Immature natural killer cell (primary cell): ENCODE data around the gene ZMYND8. TPM values are rescaled to one million over a fixed set of nuclear protein-coding genes. Genes with fewer than 3 reads are reported as not detected.

ENCODE experiments used
- DNase-seq, 3 donors: peaks; one replicate each; pipeline ENCODE4 v3.0.0; 2022; ENCODE audit warnings: mixed read lengths in 1 of 3
- H3K27ac Mint-ChIP-seq, 6 donors: one replicate each; pipeline ENCODE4 v1.8.0; 2020; ENCODE audit warnings: mixed read lengths in 6 of 6, mild to moderate bottlenecking in 5 of 6, inconsistent platforms in 4 of 6, moderate library complexity in 3 of 6
- H3K27me3 Mint-ChIP-seq, 3 donors: one replicate each; pipeline ENCODE4 v1.8.0; 2020 to 2021; ENCODE audit warnings: low read depth in 3 of 3, mild to moderate bottlenecking in 3 of 3, mixed read lengths in 3 of 3, moderate library complexity in 3 of 3, inconsistent platforms in 1 of 3
- H3K36me3 Mint-ChIP-seq, 3 donors: one replicate each; pipeline ENCODE4 v1.8.0; 2020; ENCODE audit warnings: mixed read lengths in 3 of 3, inconsistent platforms in 2 of 3, mild to moderate bottlenecking in 2 of 3
- H3K4me1 Mint-ChIP-seq, 2 donors: one replicate each; pipeline ENCODE4 v1.8.0; 2020; ENCODE audit warnings: inconsistent platforms in 2 of 2, mild to moderate bottlenecking in 2 of 2, mixed read lengths in 2 of 2, moderate library complexity in 1 of 2
- H3K4me3 Mint-ChIP-seq, 5 donors: one replicate each; pipeline ENCODE4 v1.8.0; 2020; ENCODE audit warnings: mild to moderate bottlenecking in 5 of 5, mixed read lengths in 5 of 5, inconsistent platforms in 3 of 5, moderate library complexity in 3 of 5
- H3K9me3 Mint-ChIP-seq, 6 donors: one replicate each; pipeline ENCODE4 v1.8.0; 2020; ENCODE audit warnings: mild to moderate bottlenecking in 6 of 6, mixed read lengths in 6 of 6, inconsistent platforms in 4 of 6, moderate library complexity in 3 of 6
- polyA plus RNA-seq, 3 donors: library from polyadenylated mRNA; unstranded; fragments of 300-500 nt; fragmentation: Illumina TruSeq; gene quantifications; one replicate each; pipeline ENCODE4 v1.2.3, GENCODE V29; 2021

Gene ZMYND8
- polyA plus RNA-seq, 3 donors from 2014 or later, result 3.4 to 16.9 (median 5.1) TPM

DNA sequence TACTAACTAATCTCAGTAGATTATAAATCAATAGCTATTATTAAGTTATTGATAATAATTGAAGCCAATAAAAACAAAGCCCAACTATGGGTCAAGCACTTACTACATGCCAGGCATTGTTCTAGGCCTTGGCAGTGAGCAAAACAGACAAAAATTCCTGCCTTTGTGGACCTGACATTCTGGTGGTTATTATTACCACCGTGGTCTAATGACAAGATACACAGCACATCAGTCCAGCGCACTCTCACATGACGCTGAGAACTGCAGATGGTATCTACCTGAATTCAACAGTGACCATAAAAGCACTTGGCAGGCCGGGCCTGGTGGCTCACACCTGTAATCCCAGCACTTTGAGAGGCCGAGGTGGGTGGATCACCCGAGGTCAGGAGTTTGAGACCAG, 121.4 kb downstream of the ZMYND8 start:
- Mint-ChIP-seq H3K4me3 (no peak overlapping the region), H3K27ac (no peak overlapping the region)

DNA sequence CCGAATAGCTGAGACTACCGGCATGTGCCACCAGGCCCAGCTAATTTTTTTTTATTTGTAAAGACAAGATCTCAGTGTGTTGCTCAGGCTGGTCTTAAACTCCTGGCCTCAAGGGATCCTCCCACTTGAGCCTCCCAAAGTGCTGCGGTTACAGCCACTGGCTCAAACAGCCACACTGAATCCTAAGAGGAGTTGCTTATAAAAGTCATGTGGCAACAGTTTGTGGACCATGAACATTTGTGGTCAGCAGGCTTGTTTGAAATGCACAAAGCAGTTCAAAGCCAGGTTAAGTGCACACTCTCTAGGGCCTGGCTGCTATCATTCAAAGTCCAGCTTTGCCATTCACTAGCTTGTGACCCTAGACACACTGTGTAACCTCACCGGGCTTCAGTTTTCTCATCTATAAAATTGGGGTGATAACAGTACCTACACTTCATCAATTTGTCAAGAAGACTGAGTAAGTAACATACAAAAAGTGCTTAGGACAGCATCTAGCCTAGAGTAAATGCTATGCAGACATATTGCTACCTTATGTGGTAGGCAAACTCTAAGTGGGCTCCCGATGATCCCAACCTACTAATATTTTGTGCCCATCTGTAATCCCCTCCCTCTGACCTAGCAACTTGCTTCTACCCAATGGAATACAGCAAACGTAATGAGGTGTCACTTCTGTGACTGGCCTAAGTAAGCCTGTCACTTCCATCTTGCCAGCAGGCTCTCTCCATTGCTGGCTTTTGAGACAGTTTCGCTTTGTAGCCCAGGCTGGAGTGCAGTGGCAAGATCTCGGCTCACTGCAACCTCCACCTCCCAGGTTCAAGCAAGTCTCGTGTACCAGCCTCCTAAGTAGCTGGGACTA, 122.9 kb downstream of the ZMYND8 start:
- Mint-ChIP-seq H3K27me3 (peaks cover 0 to 5% (median 0%) of the 10 kb centered on the region in 3 donors), H3K4me3 (no peak overlapping the region), H3K9me3 (no peaks in the 10 kb centered on the region), H3K36me3 (peaks cover 16 to 36% (median 27%) of the 10 kb centered on the region in 3 donors), H3K27ac (peak overlapping the region in 3 of 6 donors; percentile 5 to 55 (median 17)), H3K4me1 (no peaks in the 10 kb centered on the region)
- DNase-seq, result no peak

More for the DNA sequence above, 121.4 kb downstream of the ZMYND8 start:
- H3K36me3 Mint-ChIP-seq, result peaks cover 16 to 43% (median 20%) of the 10 kb centered on the region in 3 donors
- H3K4me1 Mint-ChIP-seq, result no peaks in the 10 kb centered on the region
- DNase-seq, result no peak
- H3K9me3 Mint-ChIP-seq, result no peaks in the 10 kb centered on the region
- H3K27me3 Mint-ChIP-seq, result peaks cover 0 to 5% (median 0%) of the 10 kb centered on the region in 3 donors

DNA sequence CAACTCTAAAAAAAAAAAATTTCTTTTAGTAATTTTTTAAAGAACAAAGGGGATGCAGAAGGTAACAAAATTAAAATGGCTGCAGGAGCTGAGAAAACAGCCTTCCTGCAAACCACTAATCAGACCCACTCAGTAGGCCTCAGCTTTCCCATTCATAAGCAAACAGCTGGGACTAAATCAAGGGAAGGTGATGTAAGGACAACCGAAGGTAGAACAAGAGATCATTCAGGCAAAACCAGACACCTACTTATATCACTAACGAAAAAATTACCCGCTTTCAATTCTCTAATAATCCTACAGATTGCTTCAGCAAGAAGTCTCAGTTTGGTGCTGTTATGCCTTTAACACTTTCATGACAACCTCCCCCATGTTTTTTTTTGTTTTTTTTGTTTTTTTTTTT, 124.0 kb downstream of the ZMYND8 start:
- Mint-ChIP-seq H3K36me3 (peaks cover 12 to 28% (median 22%) of the 10 kb centered on the region in 3 donors), H3K9me3 (no peaks in the 10 kb centered on the region), H3K4me1 (no peaks in the 10 kb centered on the region), H3K27ac (no peak overlapping the region), H3K4me3 (no peak overlapping the region), H3K27me3 (peaks cover 0 to 5% (median 0%) of the 10 kb centered on the region in 3 donors)
- DNase-seq, result no peak

DNA sequence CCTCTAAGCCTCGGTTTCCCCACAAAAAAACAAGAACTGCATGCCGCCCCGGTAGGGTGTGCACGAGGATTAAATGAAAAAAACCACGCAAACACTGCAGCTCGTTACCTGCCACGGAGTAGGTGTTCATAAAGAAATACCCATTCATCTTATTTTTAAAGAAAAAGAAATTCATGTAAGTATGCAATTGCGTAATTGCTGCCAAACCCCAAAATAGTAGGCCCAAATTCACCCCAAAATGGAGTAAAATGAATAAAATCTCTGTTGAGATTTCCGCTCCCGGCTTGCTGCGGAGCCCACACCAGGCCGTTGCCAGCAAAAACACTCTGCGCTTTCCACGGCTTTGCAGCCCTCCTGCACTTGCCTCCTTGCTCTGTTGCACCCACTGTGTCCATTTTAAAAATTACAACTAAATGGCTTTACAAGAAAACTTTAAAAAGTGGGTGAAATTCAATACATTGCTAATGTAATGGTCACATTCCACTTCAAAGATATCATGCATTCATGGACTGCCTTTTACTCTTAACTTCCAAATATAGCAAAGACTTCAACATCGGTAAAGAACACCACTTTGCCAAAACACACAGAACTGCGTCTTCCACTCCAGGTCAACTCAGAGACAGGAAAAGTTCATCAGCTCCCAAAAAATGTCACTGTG, 125.0 kb downstream of the ZMYND8 start:
- H3K4me1 Mint-ChIP-seq, result no peaks in the 10 kb centered on the region
- peak overlapping the region in 2 of 6 donors; percentile 26 to 34 for H3K27ac Mint-ChIP-seq
- peaks cover 0 to 1% (median 0%) of the 10 kb centered on the region in 3 donors for H3K27me3 Mint-ChIP-seq
- no peak overlapping the region for H3K4me3 Mint-ChIP-seq
- H3K9me3 Mint-ChIP-seq, result no peaks in the 10 kb centered on the region
- DNase-seq, result no peak
- H3K36me3 Mint-ChIP-seq, result peaks cover 13 to 29% (median 22%) of the 10 kb centered on the region in 3 donors

GRCh38 chr20:47230811-47231256, 125.7 kb downstream of the ZMYND8 start:
- Mint-ChIP-seq H3K36me3 (peaks cover 9 to 27% (median 22%) of the 10 kb centered on the region in 3 donors), H3K4me3 (no peak overlapping the region), H3K4me1 (no peaks in the 10 kb centered on the region), H3K27me3 (peaks cover 0 to 1% (median 0%) of the 10 kb centered on the region in 3 donors), H3K9me3 (no peaks in the 10 kb centered on the region), H3K27ac (peak overlapping the region in 1 of 6 donors; percentile 16)
- DNase-seq, result no peak

- Mint-ChIP-seq H3K27ac (peak overlapping the region in 1 of 6 donors; percentile 38), H3K27me3 (peaks cover 0 to 1% (median 0%) of the 10 kb centered on the region in 3 donors), H3K9me3 (peaks cover 0 to 2% (median 0%) of the 10 kb centered on the region in 6 donors), H3K4me3 (no peak overlapping the region), H3K36me3 (peaks cover 13 to 32% (median 31%) of the 10 kb centered on the region in 3 donors), H3K4me1 (no peaks in the 10 kb centered on the region)
- no peak for DNase-seq
These were observed 127.8 kb downstream of the ZMYND8 start for GRCh38 chr20:47228654-47229053.

DNA sequence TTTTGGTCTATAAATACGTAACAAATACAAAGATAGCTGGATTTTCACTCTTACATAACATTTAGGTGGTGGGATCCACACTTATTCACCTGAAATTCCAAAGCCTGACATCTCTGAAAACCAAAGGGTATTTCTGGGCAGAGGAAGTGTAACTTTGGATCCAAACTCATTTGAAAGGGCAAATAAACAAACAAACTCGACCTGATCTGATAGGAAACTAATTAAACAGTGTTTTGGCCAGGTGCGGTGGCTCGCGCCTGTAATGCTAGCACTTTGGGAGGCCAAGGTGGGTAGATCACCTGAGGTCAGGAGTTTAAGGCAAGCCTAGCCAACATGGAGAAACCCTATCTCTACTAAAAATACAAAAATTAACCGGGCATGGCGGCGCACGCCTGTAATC, 128.9 kb downstream of the ZMYND8 start:
- Mint-ChIP-seq H3K9me3 (peaks cover 0 to 2% (median 0%) of the 10 kb centered on the region in 6 donors), H3K4me1 (no peaks in the 10 kb centered on the region), H3K36me3 (peaks cover 13 to 37% (median 32%) of the 10 kb centered on the region in 3 donors), H3K27ac (no peak overlapping the region), H3K27me3 (peaks cover 0 to 1% (median 0%) of the 10 kb centered on the region in 3 donors), H3K4me3 (no peak overlapping the region)
- no peak for DNase-seq

- H3K36me3 Mint-ChIP-seq, result peaks cover 17 to 42% (median 37%) of the 10 kb centered on the region in 3 donors
- H3K27ac Mint-ChIP-seq, result no peak overlapping the region
- H3K4me1 Mint-ChIP-seq, result peaks cover 0 to 1% of the 10 kb centered on the region in 2 donors
- no peak for DNase-seq
- H3K27me3 Mint-ChIP-seq, result peaks cover 0 to 1% (median 0%) of the 10 kb centered on the region in 3 donors
- H3K4me3 Mint-ChIP-seq, result no peak overlapping the region
- H3K9me3 Mint-ChIP-seq, result peaks cover 0 to 2% (median 0%) of the 10 kb centered on the region in 6 donors
These were observed 129.4 kb downstream of the ZMYND8 start for GRCh38 chr20:47227119-47227518.

DNA sequence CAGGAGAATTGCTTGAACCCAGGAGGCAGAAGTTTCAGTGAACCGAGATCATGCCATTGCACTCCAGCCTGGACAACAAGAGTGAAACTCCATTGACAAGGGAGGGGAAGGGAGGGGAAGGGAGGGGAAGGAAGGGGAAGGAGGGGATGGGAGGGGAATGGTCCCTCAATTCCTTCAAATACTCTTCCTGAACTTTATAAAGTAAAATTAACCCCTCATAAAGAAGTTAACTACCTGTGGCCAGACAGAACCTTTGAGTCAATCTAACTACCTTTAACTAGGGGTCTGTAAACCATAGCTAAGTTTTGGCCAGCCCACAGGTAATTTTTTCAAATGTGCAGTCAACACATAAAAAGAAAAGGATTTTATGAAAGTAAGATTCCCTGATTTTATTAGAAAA, 131.0 kb downstream of the ZMYND8 start:
- no peak for DNase-seq
- H3K27me3 Mint-ChIP-seq, result no peaks in the 10 kb centered on the region
- H3K9me3 Mint-ChIP-seq, result peaks cover 0 to 2% (median 0%) of the 10 kb centered on the region in 6 donors
- no peak overlapping the region for H3K4me3 Mint-ChIP-seq
- no peak overlapping the region for H3K27ac Mint-ChIP-seq
- H3K36me3 Mint-ChIP-seq, result peaks cover 20 to 46% (median 39%) of the 10 kb centered on the region in 3 donors
- H3K4me1 Mint-ChIP-seq, result peaks cover 0 to 4% of the 10 kb centered on the region in 2 donors

GRCh38 chr20:47224857-47225256, 131.6 kb downstream of the ZMYND8 start:
- Mint-ChIP-seq H3K27ac (peak overlapping the region in 2 of 6 donors; percentile 8 to 58), H3K27me3 (no peaks in the 10 kb centered on the region), H3K4me1 (peaks cover 0 to 4% of the 10 kb centered on the region in 2 donors), H3K36me3 (peaks cover 26 to 51% (median 43%) of the 10 kb centered on the region in 3 donors), H3K4me3 (no peak overlapping the region), H3K9me3 (peaks cover 0 to 2% (median 0%) of the 10 kb centered on the region in 6 donors)
- DNase-seq, result no peak

DNA sequence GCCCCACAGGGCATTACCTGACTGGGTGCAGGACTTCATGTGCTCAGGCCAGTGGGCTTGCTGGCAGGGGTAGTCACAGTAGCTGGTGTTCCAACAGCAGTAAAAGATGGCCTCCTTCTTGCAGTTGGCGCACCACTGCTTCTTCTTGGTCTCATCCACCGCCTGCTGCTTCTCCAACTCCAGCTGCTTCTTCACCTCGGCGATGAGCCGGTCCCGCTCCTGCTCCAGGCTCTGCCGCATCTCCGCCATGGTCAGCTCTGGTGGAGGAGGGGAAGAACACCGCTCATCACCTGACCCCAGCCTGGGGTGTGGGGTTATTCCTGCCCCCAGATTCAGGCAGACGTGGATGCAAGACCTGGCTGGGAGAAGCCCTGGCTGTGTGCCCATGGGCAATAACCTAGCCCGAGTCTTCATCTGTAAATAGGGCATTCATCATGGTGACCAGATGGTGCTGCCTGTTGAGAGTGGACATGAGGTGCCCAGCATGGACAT, 132.2 kb downstream of the ZMYND8 start:
- peaks cover 0 to 2% (median 0%) of the 10 kb centered on the region in 6 donors for H3K9me3 Mint-ChIP-seq
- H3K27ac Mint-ChIP-seq, result peak overlapping the region in 2 of 6 donors; percentile 38 to 58
- H3K27me3 Mint-ChIP-seq, result no peaks in the 10 kb centered on the region
- H3K36me3 Mint-ChIP-seq, result peaks cover 30 to 55% (median 42%) of the 10 kb centered on the region in 3 donors
- H3K4me3 Mint-ChIP-seq, result no peak overlapping the region
- no peak for DNase-seq
- peaks cover 0 to 4% of the 10 kb centered on the region in 2 donors for H3K4me1 Mint-ChIP-seq

GRCh38 chr20:47223896-47224295, 132.6 kb downstream of the ZMYND8 start:
- DNase-seq, result no peak
- H3K27ac Mint-ChIP-seq, result no peak overlapping the region
- no peak overlapping the region for H3K4me3 Mint-ChIP-seq
- H3K9me3 Mint-ChIP-seq, result peaks cover 0 to 2% (median 0%) of the 10 kb centered on the region in 6 donors
- peaks cover 30 to 55% (median 38%) of the 10 kb centered on the region in 3 donors for H3K36me3 Mint-ChIP-seq
- H3K4me1 Mint-ChIP-seq, result peaks cover 0 to 4% of the 10 kb centered on the region in 2 donors
- H3K27me3 Mint-ChIP-seq, result no peaks in the 10 kb centered on the region

DNA sequence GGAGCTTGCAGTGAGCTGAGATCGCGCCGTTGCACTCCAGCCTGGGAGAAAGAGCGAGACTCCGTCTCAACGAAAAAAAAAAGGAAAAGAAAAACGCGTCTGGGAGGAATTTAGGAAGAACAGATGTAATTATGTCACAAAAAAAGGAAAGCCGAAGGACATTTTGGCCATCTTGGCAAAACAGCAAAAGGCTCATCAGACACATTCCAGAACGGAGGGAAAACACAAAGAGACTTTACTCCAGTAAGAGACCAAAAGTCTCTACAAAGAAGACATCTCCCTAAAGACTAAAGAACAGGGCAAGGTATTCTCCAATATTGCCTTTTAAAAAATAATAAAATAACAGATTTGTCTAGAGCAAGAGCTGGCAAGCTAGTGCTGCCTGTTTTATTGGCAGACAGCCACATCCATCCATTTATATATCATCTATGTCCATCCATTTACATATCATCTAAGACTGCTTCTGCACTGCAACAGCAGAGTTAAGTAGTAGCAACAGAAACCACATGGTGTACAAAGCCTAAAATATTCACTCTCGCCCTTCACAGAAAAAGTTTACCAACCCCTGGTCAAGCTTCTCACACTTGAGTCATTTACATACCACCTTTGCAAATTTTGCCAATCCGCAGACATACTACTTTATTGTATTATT, 133.9 kb downstream of the ZMYND8 start:
- no peak overlapping the region for H3K4me3 Mint-ChIP-seq
- peak overlapping the region in 3 of 6 donors; percentile 29 to 46 (median 40) for H3K27ac Mint-ChIP-seq
- H3K9me3 Mint-ChIP-seq, result peaks cover 0 to 2% (median 0%) of the 10 kb centered on the region in 6 donors
- peaks cover 0 to 2% (median under 1%) of the 10 kb centered on the region in 3 donors for H3K27me3 Mint-ChIP-seq
- DNase-seq, result no peak
- H3K4me1 Mint-ChIP-seq, result peaks cover 0 to 4% of the 10 kb centered on the region in 2 donors
- H3K36me3 Mint-ChIP-seq, result peaks cover 38 to 64% (median 40%) of the 10 kb centered on the region in 3 donors
